Left colon (tissue), 2 donors: ENCODE data around the gene MPV17. TPM values are rescaled to one million over a fixed set of nuclear protein-coding genes. Genes with fewer than 3 reads are reported as not detected.
A peak's percentile ranks its signal among the peaks of the same experiment; 100 is the strongest.
"Not testable (repeated sequence)": the region's sequence is repeated elsewhere in the genome, so short reads cannot be mapped to it uniquely, and the experiment has no call there.

ENCODE experiments used
- ATAC-seq: fragments of 200-7000 bp; cut with Tn5 transposase; one replicate; pipeline ENCODE4 v1.9.1; 2020; ENCODE audit warnings: mild to moderate bottlenecking, moderate library complexity
- DNase-seq, 2 donors: peaks; one replicate each; pipeline ENCODE4 v3.0.0-alpha.2; 2020
- intact Hi-C, 2 donors: fragments of 100-400 bp; cut with DNase I in 1 of 2; cut with micrococcal nuclease in 1 of 2; formaldehyde crosslinking; loops; one replicate each; pipeline versions ENCODE4 v1.11.2 to v1.14.0; 2022; cut with DNase I, micrococcal nuclease
- long read RNA-seq: library from polyadenylated mRNA; unstranded; transcript quantifications from one replicate; pipeline ENCODE4 v2.0.0, GENCODE V29; 2021
- total RNA-seq, 2 donors: library from RNA; stranded (reverse); fragmentation: NEBNext Ultra II Directional; extraction: Animal tissue kit (Norgen Biotek cat#: 25700); gene quantifications; one replicate each; pipeline ENCODE4 v1.2.1, GENCODE V29; 2021
- donor health status: DM: no; HTN: no; CAD: no.
- donor health status: DM: yes; HTN: yes; CAD: no.

The MPV17 gene, protein sequence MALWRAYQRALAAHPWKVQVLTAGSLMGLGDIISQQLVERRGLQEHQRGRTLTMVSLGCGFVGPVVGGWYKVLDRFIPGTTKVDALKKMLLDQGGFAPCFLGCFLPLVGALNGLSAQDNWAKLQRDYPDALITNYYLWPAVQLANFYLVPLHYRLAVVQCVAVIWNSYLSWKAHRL
- 10 to 100 TPM; 26.6 to 32.4 TPM for total RNA-seq
- long read RNA-seq, partial matches to known transcripts: 0 of 9 reads
- long read RNA-seq, other reads (novel, unspliced or antisense): 4 of 9 reads

- peak; percentile 95 to 96 for DNase-seq
- intact Hi-C loops: no loop called here
- ATAC-seq: peak; percentile 96
Observed at GRCh38 chr2:27322766-27323595, at the start of gene MPV17. Gene MPV17 (minus strand): TSS chr2:27323097. CDS start chr2:27322517, 580 bp downstream.

- intact Hi-C loops: no loop called here
- peak; percentile 60 for ATAC-seq
- DNase-seq: peak; percentile 46 to 53
Observed at GRCh38 chr2:27370816-27371620, 48.1 kb upstream of the MPV17 start.

GRCh38 chr2:27370026-27370815, 47.3 kb upstream of the MPV17 start, which contains the start of the genes EIF2B4 and SNX17:
Gene EIF2B4 (minus strand): TSS chr2:27370338. CDS start chr2:27370314, 24 bp downstream.
Gene SNX17 (plus strand): TSS chr2:27370616. CDS start chr2:27370744, 128 bp downstream.
- intact Hi-C loops: no loop called here
- ATAC-seq (peak; percentile 87), DNase-seq (peak; percentile 99)

DNA sequence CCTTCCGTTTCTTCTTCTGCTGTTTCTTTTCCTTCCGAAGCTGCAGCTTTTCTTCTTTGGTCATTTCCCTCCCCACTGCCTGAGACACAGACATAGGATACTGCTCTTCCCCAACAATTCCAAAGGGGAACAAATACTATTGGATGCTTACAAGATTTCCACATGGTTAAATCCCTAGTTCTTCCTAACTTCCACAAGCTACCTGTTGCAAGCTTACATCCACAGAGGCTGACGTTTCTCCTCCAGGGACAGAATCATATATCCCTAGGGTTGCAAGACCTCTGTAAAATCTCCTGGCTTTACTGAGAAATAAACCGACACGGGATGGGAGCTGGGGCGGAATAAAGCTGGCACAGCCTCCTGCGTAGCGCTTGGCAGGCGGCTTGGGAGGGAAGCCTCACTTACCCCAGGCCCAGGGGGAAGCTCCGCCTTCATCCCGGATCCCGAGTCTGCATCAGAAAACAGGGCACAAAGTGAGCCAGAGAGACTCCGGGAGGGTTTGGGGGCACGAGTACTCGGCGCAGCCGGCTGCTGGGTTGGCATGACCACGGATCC, 46.7 kb upstream of the MPV17 start:
- ATAC-seq: peak; percentile 39
- intact Hi-C loops: no loop called here
- DNase-seq: peak in 1 of 2 donors; percentile 66

GRCh38 chr2:27363933-27364332, 41.0 kb upstream of the MPV17 start:
- ATAC-seq (peak; percentile 15), DNase-seq (no peak)
- intact Hi-C loops: no loop called here

- ATAC-seq: peak; percentile 8
- intact Hi-C loops: no loop called here
- no peak for DNase-seq
Observed at GRCh38 chr2:27362678-27363420, 40.0 kb upstream of the MPV17 start.

- intact Hi-C loops: no loop called here
- DNase-seq (peak; percentile 95), ATAC-seq (peak; percentile 88)
Observed at GRCh38 chr2:27356382-27357181, 33.7 kb upstream of the MPV17 start, which contains the start of gene GTF3C2. Gene GTF3C2 (minus strand): TSS chr2:27356764. CDS start chr2:27343554, 13,210 bp downstream.

DNA sequence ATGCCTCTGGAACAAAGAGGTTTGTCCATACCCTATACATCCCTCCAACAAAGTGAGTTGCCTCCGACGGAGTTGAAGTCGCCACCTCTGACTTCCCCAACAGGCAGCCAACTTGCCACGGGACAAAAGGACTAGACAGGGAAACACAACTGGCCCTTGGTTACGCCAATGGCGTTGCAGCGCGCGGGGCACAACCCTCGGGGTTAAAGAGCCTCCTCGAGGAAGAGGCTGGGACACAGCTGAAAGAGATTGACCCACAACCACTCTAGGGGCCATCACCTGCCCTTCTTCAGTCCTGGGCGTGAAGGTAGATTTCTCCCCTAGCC, 33.1 kb upstream of the MPV17 start:
- DNase-seq (peak; percentile 76 to 77), ATAC-seq (peak; percentile 61)
- intact Hi-C loops: no loop called here

GRCh38 chr2:27354597-27354927, 31.7 kb upstream of the MPV17 start:
- ATAC-seq: no peak
- DNase-seq: no peak
- intact Hi-C loops: no loop called here

GRCh38 chr2:27353762-27354596, 31.1 kb upstream of the MPV17 start:
- no peak for DNase-seq
- ATAC-seq: no peak
- intact Hi-C loops: no loop called here

- ATAC-seq, DNase-seq, intact Hi-C loops: not testable (repeated sequence)
Observed at GRCh38 chr2:27353386-27353761, 30.5 kb upstream of the MPV17 start.

DNA sequence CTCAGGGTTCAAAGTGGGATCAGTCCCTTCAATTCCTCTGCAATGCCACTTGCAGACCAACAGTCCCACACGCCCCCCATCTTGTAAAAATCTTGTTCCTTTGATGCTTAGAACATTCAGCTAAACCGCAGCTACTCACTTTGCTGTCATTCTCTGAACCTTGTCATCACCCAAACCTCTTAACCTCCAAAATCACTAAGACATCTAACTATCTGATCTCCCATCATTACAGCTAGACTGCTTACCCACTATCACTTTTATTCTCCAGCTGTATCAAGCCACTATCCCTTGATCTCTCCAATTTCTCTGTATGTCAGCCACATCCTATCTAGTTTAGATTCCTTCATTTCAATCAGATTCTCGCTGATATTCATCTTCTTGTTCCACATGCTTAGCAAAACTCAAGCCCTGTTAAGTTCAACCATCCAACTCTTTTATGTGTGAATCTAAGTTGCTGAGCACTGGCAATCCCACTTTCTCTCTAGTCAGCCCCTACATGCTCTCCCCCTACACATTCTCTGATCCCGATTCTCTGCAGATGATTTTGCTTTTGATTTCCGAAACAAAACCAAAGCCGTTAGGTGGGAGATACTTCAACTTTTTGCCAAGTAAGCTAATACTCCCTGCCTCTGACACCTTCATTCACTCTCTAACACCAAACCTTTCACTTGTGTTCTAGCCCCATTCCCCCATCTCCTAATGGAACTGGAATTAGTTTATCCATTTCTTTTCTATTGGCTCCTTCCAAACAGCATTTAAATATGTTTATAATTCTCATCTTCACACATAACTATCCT, 29.1 kb upstream of the MPV17 start:
- DNase-seq (no peak), ATAC-seq (no peak)
- intact Hi-C loops: no loop called here

DNA sequence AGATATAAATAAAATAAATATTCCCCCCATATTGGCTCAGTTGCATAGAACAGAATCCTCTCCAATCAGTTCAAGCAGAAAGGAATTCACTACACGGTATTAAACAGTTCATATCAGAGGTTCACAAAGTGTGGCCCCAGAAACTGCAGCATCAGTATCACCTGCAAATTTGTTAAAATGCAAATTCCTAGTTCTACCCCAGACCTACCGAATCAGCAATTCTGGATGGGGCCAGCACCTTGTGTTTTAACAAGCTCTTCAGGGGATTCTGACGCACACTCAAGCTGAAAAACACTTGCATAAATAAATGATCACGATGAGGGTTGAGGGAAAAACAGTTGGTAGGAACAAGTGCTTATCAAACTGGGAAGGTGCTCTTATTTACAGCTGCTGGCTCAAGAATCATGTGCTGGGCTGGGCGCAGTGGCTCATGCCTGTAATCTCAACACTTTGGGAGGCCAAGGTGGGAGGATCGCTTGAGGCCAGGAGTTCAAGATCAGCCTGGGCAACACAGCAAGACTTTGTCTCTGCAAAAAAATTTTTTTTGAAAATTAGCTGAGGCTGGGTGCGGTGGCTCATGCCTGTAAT, 27.3 kb upstream of the MPV17 start:
- ATAC-seq (no peak), DNase-seq (no peak)
- intact Hi-C loops: no loop called here

GRCh38 chr2:27347641-27348040, 24.7 kb upstream of the MPV17 start:
- no peak for ATAC-seq
- no peak for DNase-seq
- intact Hi-C loops: no loop called here

DNA sequence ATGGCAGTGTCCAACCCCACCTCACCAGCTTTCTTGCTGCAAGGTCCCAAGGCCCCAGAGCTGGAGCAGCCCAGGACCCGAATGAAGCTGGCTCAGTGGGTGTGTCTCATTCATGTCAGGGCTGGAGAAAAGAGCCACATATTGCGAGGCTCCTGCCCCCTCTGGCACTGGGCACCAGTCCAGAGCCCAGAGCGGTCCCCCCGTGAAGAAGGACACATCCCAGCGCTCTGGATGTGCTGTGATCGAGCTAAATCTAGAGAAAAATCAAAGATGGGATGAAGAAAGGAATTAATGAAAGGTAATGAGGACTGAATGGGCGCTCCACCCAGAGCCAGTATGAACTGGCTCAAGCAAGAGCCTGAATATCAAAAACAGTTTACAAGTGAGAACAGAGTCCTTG, 13.3 kb upstream of the MPV17 start:
- ATAC-seq: no peak
- intact Hi-C loops: no loop called here
- DNase-seq: no peak
